ENCODE measurements around the gene GRIK5. TPM values are rescaled to one million over a fixed set of nuclear protein-coding genes. Genes with fewer than 3 reads are reported as not detected.

Gene GRIK5
- total and polyA plus RNA-seq, 2 donors (not counting 3 experiments of a cell fraction or from before 2014, with no cell fraction given): 0.80 to 2.2 TPM

DNA sequence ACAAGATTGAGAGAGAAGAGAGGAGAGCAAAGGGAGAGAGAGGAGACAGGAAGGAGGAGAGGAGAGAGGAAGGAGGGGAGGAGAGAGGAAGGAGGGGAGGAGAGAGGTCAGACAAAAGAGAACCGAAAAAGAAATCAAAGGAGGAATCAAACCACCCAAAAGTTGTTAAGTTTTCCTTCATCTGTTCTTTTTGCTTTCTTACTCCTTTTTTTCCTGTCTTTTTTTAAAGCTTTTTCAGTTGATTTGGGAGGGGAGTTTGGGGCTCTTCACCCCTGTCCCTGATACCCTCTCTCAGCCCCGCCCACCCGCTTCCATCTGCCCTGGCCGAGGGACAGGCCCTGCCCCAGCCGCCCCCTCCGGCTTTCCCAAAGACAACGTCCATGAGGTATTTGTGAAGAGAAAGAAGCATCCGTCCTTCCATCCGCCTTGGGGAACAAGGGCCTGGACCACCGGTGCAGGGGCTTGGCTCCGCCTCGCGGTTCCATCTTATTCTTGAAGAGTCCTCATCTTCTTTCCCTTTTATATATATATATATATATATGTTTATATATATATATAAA is 19.3 kb upstream of the GRIK5 start:
- no peaks in the 10 kb centered on the region for H3K9me3 ChIP-seq (replicated peaks; ENCODE audit: control insufficient read depth, insufficient read depth, low read length)
- peak overlapping the region; percentile 5 for H3K27ac ChIP-seq (ENCODE audit: insufficient read depth, low read depth, low read length)
- H4K20me1 ChIP-seq (replicated peaks; ENCODE audit: control insufficient read depth, extremely low read depth, insufficient read depth, low read length): no peaks in the 10 kb centered on the region
- no peak overlapping the region for H3K4me3 ChIP-seq (replicated peaks in 1 of 3; ENCODE audit: insufficient read depth in 1 of 3, low read depth in 1 of 3, low read length in 3 of 3)
- no TSS peak for BruUV-seq (replicated peaks)
- H2AFZ ChIP-seq (ENCODE audit: low read depth, low read length): peak overlapping the region; percentile 61
- H3K9me1 ChIP-seq (replicated peaks; ENCODE audit: control insufficient read depth, extremely low read depth, insufficient read depth, low read length): no peaks in the 10 kb centered on the region
- no peak overlapping the region for H3K9ac ChIP-seq (replicated peaks; ENCODE audit: extremely low read depth, insufficient read depth, low read length)
- ChIA-PET CTCF (no interaction called here), POLR2A (no interaction called here)
- no peak overlapping the region for H3K4me2 ChIP-seq (ENCODE audit: insufficient read depth, low read length)
- intact Hi-C loops (cut with micrococcal nuclease): no loop called here
- no peaks in the 10 kb centered on the region for H3K27me3 ChIP-seq (ENCODE audit: control insufficient read depth in 2 of 2, insufficient read depth in 2 of 2, low read length in 2 of 2)
- dilution Hi-C loops (cut with MboI; ENCODE audit: extremely low pct_ligation_motif_present, low sequenced_read_pairs): no loop called here
- peaks cover 29% of the 10 kb centered on the region for H3K4me1 ChIP-seq (ENCODE audit: control insufficient read depth, extremely low read depth, insufficient read depth, low read length)
- H3K79me2 ChIP-seq (ENCODE audit: control insufficient read depth, insufficient read depth, low read length): no peaks in the 10 kb centered on the region
- TF ChIP-seq GATA2 (IDR thresholded peaks at IDR 0.05; ENCODE audit: insufficient read depth, insufficient read length, low read depth, low read length): no peak
- TF ChIP-seq JUN (IDR thresholded peaks at IDR 0.05; ENCODE audit: borderline replicate concordance, insufficient read depth, insufficient read length, low read depth): no peak
- no peak for TF ChIP-seq EZH2 (IDR thresholded peaks at IDR 0.05; ENCODE audit: borderline replicate concordance, low read depth, low read length, severe bottlenecking)
- TF ChIP-seq, protein P1, sequence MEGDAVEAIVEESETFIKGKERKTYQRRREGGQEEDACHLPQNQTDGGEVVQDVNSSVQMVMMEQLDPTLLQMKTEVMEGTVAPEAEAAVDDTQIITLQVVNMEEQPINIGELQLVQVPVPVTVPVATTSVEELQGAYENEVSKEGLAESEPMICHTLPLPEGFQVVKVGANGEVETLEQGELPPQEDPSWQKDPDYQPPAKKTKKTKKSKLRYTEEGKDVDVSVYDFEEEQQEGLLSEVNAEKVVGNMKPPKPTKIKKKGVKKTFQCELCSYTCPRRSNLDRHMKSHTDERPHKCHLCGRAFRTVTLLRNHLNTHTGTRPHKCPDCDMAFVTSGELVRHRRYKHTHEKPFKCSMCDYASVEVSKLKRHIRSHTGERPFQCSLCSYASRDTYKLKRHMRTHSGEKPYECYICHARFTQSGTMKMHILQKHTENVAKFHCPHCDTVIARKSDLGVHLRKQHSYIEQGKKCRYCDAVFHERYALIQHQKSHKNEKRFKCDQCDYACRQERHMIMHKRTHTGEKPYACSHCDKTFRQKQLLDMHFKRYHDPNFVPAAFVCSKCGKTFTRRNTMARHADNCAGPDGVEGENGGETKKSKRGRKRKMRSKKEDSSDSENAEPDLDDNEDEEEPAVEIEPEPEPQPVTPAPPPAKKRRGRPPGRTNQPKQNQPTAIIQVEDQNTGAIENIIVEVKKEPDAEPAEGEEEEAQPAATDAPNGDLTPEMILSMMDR (IDR thresholded peaks at IDR 0.05; ENCODE audit: extremely low read depth in 1 of 2, insufficient read depth in 1 of 2, low read depth in 1 of 2, low read length in 2 of 2): no peak
- no peak for TF ChIP-seq POLR2AphosphoS5 (IDR thresholded peaks at IDR 0.05; ENCODE audit: insufficient read depth, low read depth, low read length)
- no peak for TF ChIP-seq POLR2A (IDR thresholded peaks at IDR 0.05; ENCODE audit: low read depth, low read length)
- no peak for TF ChIP-seq FOS (IDR thresholded peaks at IDR 0.05; ENCODE audit: borderline replicate concordance, insufficient read depth, low read length)
- TF ChIP-seq MYC (IDR thresholded peaks at IDR 0.05; ENCODE audit: low read depth, low read length): no peak
- DNase-seq (ENCODE audit: low read depth, low spot score) (no peak), FAIRE-seq (peak; percentile 66)
- H3K36me3 ChIP-seq (ENCODE audit: control insufficient read depth in 2 of 2, extremely low read depth in 1 of 2, insufficient read depth in 2 of 2, low read length in 2 of 2): no peaks in the 10 kb centered on the region

Data from endothelial cell of umbilical vein (primary cell).